Brain microvascular endothelial cell (primary cell): ENCODE data around the gene UVSSA.
"Not testable (repeated sequence)": the region's sequence is repeated elsewhere in the genome, so short reads cannot be mapped to it uniquely, and the experiment has no call there.

Experiments
- DNase-seq: peaks from one replicate; pipeline ENCODE4 v3.0.0-alpha.2; 2020
- H3K27ac ChIP-seq: fragments of 250-450 bp; sonication (Bioruptor Pico); 2 replicates; pipeline ENCODE4 v1.5.1; 2020; ENCODE audit warnings: mild to moderate bottlenecking, moderate library complexity
- H3K27me3 ChIP-seq: fragments of 250-450 bp; sonication (Bioruptor Pico); replicated peaks from 2 replicates; pipeline ENCODE4 v1.5.1; 2020; ENCODE audit warnings: mild to moderate bottlenecking
- H3K36me3 ChIP-seq: fragments of 250-450 bp; sonication (Bioruptor Pico); replicated peaks from 2 replicates; pipeline ENCODE4 v1.5.1; 2020; ENCODE audit warnings: mild to moderate bottlenecking
- H3K4me3 ChIP-seq: 2 replicates; pipeline ENCODE4 v1.5.1; 2011; ENCODE audit warnings: low read depth, mild to moderate bottlenecking, control low read depth, low read length, moderate library complexity
- CTCF ChIP-seq: IDR thresholded peaks from 2 replicates; pipeline ENCODE4 v1.5.1; 2011; ENCODE audit warnings: low read depth, mild to moderate bottlenecking, moderate library complexity, low read length, control low read depth, inconsistent platforms; ENCODE audit errors: missing control alignments
- in situ Hi-C: cut with HindIII; loops from 2 replicates; pipeline ENCODE4 v1.10.0; 2017; ENCODE audit warnings: low sequenced_read_pairs, low pct_ligation_motif_present

The UVSSA gene

GRCh38 chr4:1334579-1334895 is 12.5 kb upstream of the UVSSA start:
- no peaks in the 10 kb centered on the region for H3K27me3 ChIP-seq
- H3K27ac ChIP-seq: no peak overlapping the region
- TF ChIP-seq CTCF: no peak
- in situ Hi-C loops: no loop called here
- H3K36me3 ChIP-seq: peaks cover 51% of the 10 kb centered on the region
- H3K4me3 ChIP-seq: no peak overlapping the region
- no peak for DNase-seq

GRCh38 chr4:1335193-1335883 is 11.7 kb upstream of the UVSSA start:
- H3K27ac ChIP-seq, in situ Hi-C loops, H3K4me3 ChIP-seq, H3K27me3 ChIP-seq, DNase-seq: not testable (repeated sequence)
- H3K36me3 ChIP-seq: peaks cover 54% of the 10 kb centered on the region

- DNase-seq: no peak
- in situ Hi-C loops: no loop called here
- no peak for TF ChIP-seq CTCF
- H3K27ac ChIP-seq: no peak overlapping the region
- peaks cover 59% of the 10 kb centered on the region for H3K36me3 ChIP-seq
- no peaks in the 10 kb centered on the region for H3K27me3 ChIP-seq
- no peak overlapping the region for H3K4me3 ChIP-seq
These were observed 10.9 kb upstream of the UVSSA start for GRCh38 chr4:1336088-1336491.

GRCh38 chr4:1337376-1337831 is 9.6 kb upstream of the UVSSA start:
- no peak for TF ChIP-seq CTCF
- no peaks in the 10 kb centered on the region for H3K27me3 ChIP-seq
- in situ Hi-C loops: no loop called here
- H3K27ac ChIP-seq: no peak overlapping the region
- peaks cover 65% of the 10 kb centered on the region for H3K36me3 ChIP-seq
- DNase-seq: no peak
- no peak overlapping the region for H3K4me3 ChIP-seq

GRCh38 chr4:1337951-1338751 is 8.9 kb upstream of the UVSSA start:
- Histone ChIP-seq H3K27ac (no peak overlapping the region), H3K36me3 (peaks cover 65% of the 10 kb centered on the region), H3K4me3 (no peak overlapping the region), H3K27me3 (no peaks in the 10 kb centered on the region)
- TF ChIP-seq CTCF: no peak
- in situ Hi-C loops: no loop called here
- DNase-seq: no peak

- no peaks in the 10 kb centered on the region for H3K27me3 ChIP-seq
- in situ Hi-C loops: no loop called here
- DNase-seq: no peak
These were observed 8.1 kb upstream of the UVSSA start for GRCh38 chr4:1338752-1339414.

More at GRCh38 chr4:1338752-1339414, 8.1 kb upstream of the UVSSA start:
- TF ChIP-seq CTCF: no peak
- Histone ChIP-seq H3K27ac (no peak overlapping the region), H3K4me3 (no peak overlapping the region), H3K36me3 (peaks cover 65% of the 10 kb centered on the region)
